Uterus (tissue), 4 donors: ENCODE results near the gene SPTBN5. TPM values are rescaled to one million over a fixed set of nuclear protein-coding genes. Genes with fewer than 3 reads are reported as not detected.

ENCODE experiments used
- DNase-seq, 2 donors: peaks; one replicate each; pipeline ENCODE4 v3.0.0-alpha.2; 2019 to 2020
- H3K27ac ChIP-seq, 2 donors: fragments of 200-600 bp; sonication (generic); 1 replicate in 1 of 2; 2 replicates in 1 of 2; pipeline ENCODE4 v1.5.1; 2016 to 2018
- H3K27me3 ChIP-seq, 2 donors: fragments of 200-600 bp; sonication (generic); one replicate each; pipeline ENCODE4 v1.5.1; 2018 to 2019; ENCODE audit warnings: control low read depth in 1 of 2
- H3K36me3 ChIP-seq, 2 donors: fragments of 200-600 bp; sonication (generic); one replicate each; pipeline ENCODE4 v1.5.1; 2019; ENCODE audit warnings: control low read depth in 1 of 2
- H3K4me1 ChIP-seq, 2 donors: fragments of 200-600 bp; sonication (generic); one replicate each; pipeline ENCODE4 v1.5.1; 2018 to 2019; ENCODE audit warnings: control low read depth in 1 of 2
- H3K4me3 ChIP-seq, 2 donors: fragments of 200-600 bp; sonication (generic); 1 replicate in 1 of 2; 2 replicates in 1 of 2; pipeline ENCODE4 v1.5.1; 2018 to 2019; ENCODE audit warnings: mild to moderate bottlenecking in 1 of 2
- H3K9me3 ChIP-seq, 2 donors: fragments of 200-600 bp; sonication (generic); one replicate each; pipeline ENCODE4 v1.5.1; 2019; ENCODE audit warnings: control low read depth in 1 of 2
- CTCF ChIP-seq, 4 experiments: fragments of 200-600 bp in 2 of 4; fragments of 450-650 bp in 2 of 4; sonication (generic) in 2 of 4; IDR thresholded peaks; one replicate each; pipeline ENCODE4 v1.5.1; 2016 to 2019; ENCODE audit warnings: antibody characterized with exemption in 4 of 4, mild to moderate bottlenecking in 2 of 4, moderate library complexity in 1 of 4
- POLR2A ChIP-seq, 2 donors: fragments of 450-650 bp; IDR thresholded peaks; one replicate each; pipeline ENCODE4 v1.6.1; 2016; ENCODE audit warnings: antibody characterized with exemption in 2 of 2, mild to moderate bottlenecking in 1 of 2, moderate library complexity in 1 of 2
- intact Hi-C: fragments of 100-400 bp; cut with DNase I; formaldehyde crosslinking; loops from one replicate; pipeline ENCODE4 v1.15.1; 2023; ENCODE audit warnings: low total_unique reads
- total RNA-seq, 4 donors: library from RNA; depleted of rRNA in 3 of 4; stranded (reverse); fragments of >200 nt in 3 of 4; gene quantifications; one replicate each; pipeline versions ENCODE4 v1.1.0 to v1.2.4, GENCODE V29; 2014 to 2023
- donor health status: DM: yes; HTN: yes; CAD: no.

The SPTBN5 gene
- total RNA-seq, 4 donors from 2014 or later: 0.51 to 0.76 (median 0.61) TPM; not detected in 1

GRCh38 chr15:41805711-41806110, 88.1 kb downstream of the SPTBN5 start:
- H3K27ac ChIP-seq: peak overlapping the region; percentile 59 to 62
- DNase-seq: no peak
- no peak overlapping the region for H3K4me3 ChIP-seq
- TF ChIP-seq POLR2A (IDR thresholded peaks at IDR 0.05): no peak
- no peak for TF ChIP-seq CTCF (IDR thresholded peaks at IDR 0.05)
- no peaks in the 10 kb centered on the region for H3K9me3 ChIP-seq
- H3K36me3 ChIP-seq: no peaks in the 10 kb centered on the region
- no peaks in the 10 kb centered on the region for H3K27me3 ChIP-seq
- H3K4me1 ChIP-seq: no peaks in the 10 kb centered on the region
- intact Hi-C loops: no loop called here

GRCh38 chr15:41804916-41805666, 88.8 kb downstream of the SPTBN5 start:
- no peaks in the 10 kb centered on the region for H3K36me3 ChIP-seq
- peak overlapping the region; percentile 59 to 62 for H3K27ac ChIP-seq
- no peaks in the 10 kb centered on the region for H3K9me3 ChIP-seq
- no peak for DNase-seq
- intact Hi-C loops: no loop called here
- TF ChIP-seq CTCF (IDR thresholded peaks at IDR 0.05): no peak
- no peak for TF ChIP-seq POLR2A (IDR thresholded peaks at IDR 0.05)
- H3K4me3 ChIP-seq: no peak overlapping the region
- no peaks in the 10 kb centered on the region for H3K27me3 ChIP-seq
- H3K4me1 ChIP-seq: no peaks in the 10 kb centered on the region

- H3K4me3 ChIP-seq: no peak overlapping the region
- intact Hi-C loops: no loop called here
- no peaks in the 10 kb centered on the region for H3K36me3 ChIP-seq
- H3K4me1 ChIP-seq: no peaks in the 10 kb centered on the region
- TF ChIP-seq POLR2A (IDR thresholded peaks at IDR 0.05): no peak
- TF ChIP-seq CTCF (IDR thresholded peaks at IDR 0.05): no peak
- H3K9me3 ChIP-seq: no peaks in the 10 kb centered on the region
- peak overlapping the region; percentile 59 to 62 for H3K27ac ChIP-seq
- no peaks in the 10 kb centered on the region for H3K27me3 ChIP-seq
- DNase-seq: no peak
Observed at GRCh38 chr15:41804361-41804760, 89.5 kb downstream of the SPTBN5 start.

- TF ChIP-seq CTCF (IDR thresholded peaks at IDR 0.05) (no peak), POLR2A (IDR thresholded peaks at IDR 0.05) (no peak)
- H3K4me3 ChIP-seq: no peak overlapping the region
Observed at GRCh38 chr15:41801850-41802455, 91.9 kb downstream of the SPTBN5 start.

GRCh38 chr15:41801185-41801584, 92.7 kb downstream of the SPTBN5 start:
- Histone ChIP-seq H3K4me1 (peaks cover 0 to under 1% of the 10 kb centered on the region in 2 donors), H3K27ac (no peak overlapping the region), H3K36me3 (no peaks in the 10 kb centered on the region), H3K4me3 (no peak overlapping the region), H3K9me3 (no peaks in the 10 kb centered on the region), H3K27me3 (no peaks in the 10 kb centered on the region)
- DNase-seq: no peak
- no peak for TF ChIP-seq CTCF (IDR thresholded peaks at IDR 0.05)
- no peak for TF ChIP-seq POLR2A (IDR thresholded peaks at IDR 0.05)
- intact Hi-C loops: no loop called here

More at GRCh38 chr15:41801850-41802455, 91.9 kb downstream of the SPTBN5 start:
- H3K27me3 ChIP-seq: no peaks in the 10 kb centered on the region
- no peak for DNase-seq
- H3K27ac ChIP-seq: no peak overlapping the region
- H3K9me3 ChIP-seq: no peaks in the 10 kb centered on the region
- intact Hi-C loops: no loop called here
- no peaks in the 10 kb centered on the region for H3K36me3 ChIP-seq
- no peaks in the 10 kb centered on the region for H3K4me1 ChIP-seq
